C4-2B (cell line): ENCODE measurements around the gene HRH4.
A peak's percentile ranks its signal among the peaks of the same experiment; 100 is the strongest.

ENCODE experiments used
- H3K27ac ChIP-seq: fragments of 450-650 bp; 2 replicates; pipeline ENCODE4 v1.5.1; 2017
- ZFX ChIP-seq: fragments of 450-650 bp; IDR thresholded peaks from 2 replicates; pipeline ENCODE4 v1.6.1; 2017
- TF ChIP-seq, protein P1 (sequence below): fragments of 450-650 bp; conservative IDR thresholded peaks from 2 replicates; pipeline ENCODE4 v1.5.1; 2017; ENCODE audit warnings: mild to moderate bottlenecking

Gene HRH4

GRCh38 chr18:24426398-24427294, 33.8 kb upstream of the HRH4 start, which contains the start of gene IMPACT:
TSS of gene IMPACT (plus strand) at chr18:24426670. CDS start at chr18:24426757, 87 bp downstream.
- peak within 1 kb of the TSS; percentile 96 for H3K27ac ChIP-seq
- TF ChIP-seq, protein P1, sequence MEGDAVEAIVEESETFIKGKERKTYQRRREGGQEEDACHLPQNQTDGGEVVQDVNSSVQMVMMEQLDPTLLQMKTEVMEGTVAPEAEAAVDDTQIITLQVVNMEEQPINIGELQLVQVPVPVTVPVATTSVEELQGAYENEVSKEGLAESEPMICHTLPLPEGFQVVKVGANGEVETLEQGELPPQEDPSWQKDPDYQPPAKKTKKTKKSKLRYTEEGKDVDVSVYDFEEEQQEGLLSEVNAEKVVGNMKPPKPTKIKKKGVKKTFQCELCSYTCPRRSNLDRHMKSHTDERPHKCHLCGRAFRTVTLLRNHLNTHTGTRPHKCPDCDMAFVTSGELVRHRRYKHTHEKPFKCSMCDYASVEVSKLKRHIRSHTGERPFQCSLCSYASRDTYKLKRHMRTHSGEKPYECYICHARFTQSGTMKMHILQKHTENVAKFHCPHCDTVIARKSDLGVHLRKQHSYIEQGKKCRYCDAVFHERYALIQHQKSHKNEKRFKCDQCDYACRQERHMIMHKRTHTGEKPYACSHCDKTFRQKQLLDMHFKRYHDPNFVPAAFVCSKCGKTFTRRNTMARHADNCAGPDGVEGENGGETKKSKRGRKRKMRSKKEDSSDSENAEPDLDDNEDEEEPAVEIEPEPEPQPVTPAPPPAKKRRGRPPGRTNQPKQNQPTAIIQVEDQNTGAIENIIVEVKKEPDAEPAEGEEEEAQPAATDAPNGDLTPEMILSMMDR, result no peak
- peak; percentile 92 for TF ChIP-seq ZFX

GRCh38 chr18:24427484-24427883, 33.0 kb upstream of the HRH4 start:
- no peak for TF ChIP-seq ZFX
- TF ChIP-seq, protein P1, result no peak
- peak overlapping the region; percentile 96 for H3K27ac ChIP-seq

- TF ChIP-seq, protein P1, result peak; percentile 49
- no peak for TF ChIP-seq ZFX
- no peak overlapping the region for H3K27ac ChIP-seq
Observed at GRCh38 chr18:24428709-24429108, 31.7 kb upstream of the HRH4 start.

GRCh38 chr18:24429188-24429587, 31.2 kb upstream of the HRH4 start:
- no peak overlapping the region for H3K27ac ChIP-seq
- TF ChIP-seq, protein P1, result no peak
- TF ChIP-seq ZFX, result no peak

DNA sequence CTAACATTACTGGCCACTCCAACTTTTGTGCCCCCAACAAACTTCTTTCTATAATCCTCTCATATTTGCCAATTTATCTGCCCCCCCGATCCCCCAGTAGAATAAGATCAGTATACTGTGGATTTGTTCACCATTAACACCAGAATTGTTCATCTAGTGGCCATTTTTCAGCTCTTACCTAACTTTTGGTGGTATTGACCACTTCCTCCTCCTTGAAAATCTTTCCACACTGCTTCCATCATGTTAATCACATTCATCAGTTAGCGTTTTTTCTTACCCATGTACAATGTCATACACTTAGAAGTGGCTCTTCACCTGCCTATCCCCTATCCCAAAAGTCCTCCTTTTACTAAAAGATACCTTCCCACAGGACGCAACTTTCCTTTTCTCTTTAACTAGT, 27.8 kb upstream of the HRH4 start:
- no peak overlapping the region for H3K27ac ChIP-seq
- TF ChIP-seq, protein P1, result no peak
- no peak for TF ChIP-seq ZFX

DNA sequence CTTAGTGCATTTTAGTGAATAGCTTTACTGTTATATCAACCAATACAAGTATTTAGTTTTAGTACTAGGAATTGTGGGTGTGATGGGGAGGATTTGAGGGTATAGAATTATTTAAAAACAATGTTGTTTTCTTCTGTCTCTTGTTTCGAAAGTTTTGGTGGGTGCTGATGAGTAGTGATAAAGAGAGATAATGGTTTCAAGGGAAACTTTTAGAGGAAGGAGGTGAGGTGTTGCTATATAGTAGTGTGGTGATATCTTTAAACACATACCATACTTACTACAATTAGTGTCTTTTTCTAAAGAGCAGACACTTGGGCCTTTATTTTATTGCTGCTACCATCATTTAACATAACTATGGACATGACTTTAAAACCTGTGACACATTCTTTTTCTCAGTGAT, 23.5 kb upstream of the HRH4 start:
- no peak for TF ChIP-seq ZFX
- TF ChIP-seq, protein P1, result no peak
- no peak overlapping the region for H3K27ac ChIP-seq

- no peak for TF ChIP-seq ZFX
- TF ChIP-seq, protein P1, result no peak
Observed at GRCh38 chr18:24443870-24444269, 16.6 kb upstream of the HRH4 start.

More at GRCh38 chr18:24443870-24444269, 16.6 kb upstream of the HRH4 start:
- H3K27ac ChIP-seq, result no peak overlapping the region
